Activated T-helper 1 cell treated with Interleukin-2 at 50 U/mL for 16 hours (primary cell): ENCODE results near the gene CACNA1B.

Experiments used
- DNase-seq: peaks from one replicate; pipeline ENCODE4 v3.0.0-alpha.2; 2020; ENCODE audit warnings: low read depth

CACNA1B gene

DNA sequence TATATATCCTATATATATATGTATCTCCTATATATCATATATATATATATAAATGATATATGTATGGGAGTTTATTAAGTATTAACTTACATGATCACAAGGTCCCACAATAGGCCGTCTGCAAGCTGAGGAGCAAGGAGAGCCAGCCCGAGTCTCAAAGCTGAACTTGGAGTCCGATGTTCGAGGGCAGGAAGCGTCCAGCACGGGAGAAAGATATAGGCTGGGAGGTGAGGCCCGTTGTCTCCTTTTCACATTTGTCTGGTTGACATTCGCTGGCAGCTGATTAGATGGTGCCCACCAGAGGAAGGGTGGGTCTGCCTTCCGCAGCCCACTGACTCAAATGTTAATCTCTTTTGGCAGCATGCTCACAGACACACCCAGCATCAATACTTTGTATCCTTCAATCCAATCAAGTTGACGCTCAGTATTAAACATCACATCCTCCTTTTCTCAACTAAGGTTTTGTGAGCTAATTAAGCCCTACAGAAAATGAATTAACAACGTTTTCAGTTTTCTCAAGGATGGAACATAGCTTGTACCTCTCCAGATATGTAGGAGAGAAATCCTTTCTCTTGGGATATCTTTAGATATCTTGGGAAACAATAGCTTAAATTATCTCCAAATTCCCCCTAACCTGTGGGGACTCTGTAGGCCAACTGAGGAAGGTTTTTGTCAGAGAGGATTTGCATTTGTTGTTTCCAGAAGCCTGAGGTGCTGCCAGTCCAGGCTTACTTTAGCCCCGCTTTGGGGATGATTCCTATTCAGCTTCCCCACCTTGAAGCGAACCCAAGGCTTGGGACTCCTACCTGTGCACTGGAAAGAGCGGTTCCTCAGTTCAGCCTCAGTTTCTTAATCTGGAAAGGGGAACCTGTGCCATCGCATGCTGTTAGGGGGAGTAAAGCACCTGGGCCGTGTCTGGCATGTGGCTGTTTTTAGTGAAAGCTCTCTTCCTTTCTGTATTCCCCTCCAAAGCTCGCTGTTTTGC, 163.2 kb downstream of the CACNA1B start:
- DNase-seq, result no peak

DNA sequence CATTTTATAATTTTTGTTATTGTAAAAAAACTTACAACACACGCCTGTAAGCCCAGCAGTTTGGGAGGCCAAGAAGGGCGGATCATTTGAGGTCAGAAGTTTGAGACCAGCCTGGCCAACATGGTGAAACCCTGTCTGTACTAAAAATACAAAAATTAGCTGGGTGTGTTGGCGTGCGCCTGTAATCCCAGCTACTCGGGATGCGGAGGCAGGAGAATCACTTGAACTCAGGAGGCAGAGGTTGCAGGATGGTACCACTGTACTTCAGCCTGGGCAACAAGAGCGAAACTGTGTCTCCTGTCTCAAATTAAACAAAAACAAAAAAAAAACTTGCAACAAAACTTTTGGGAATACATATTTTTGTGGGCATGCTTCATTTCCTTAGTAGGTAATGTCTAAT, 164.6 kb downstream of the CACNA1B start:
- no peak for DNase-seq

DNA sequence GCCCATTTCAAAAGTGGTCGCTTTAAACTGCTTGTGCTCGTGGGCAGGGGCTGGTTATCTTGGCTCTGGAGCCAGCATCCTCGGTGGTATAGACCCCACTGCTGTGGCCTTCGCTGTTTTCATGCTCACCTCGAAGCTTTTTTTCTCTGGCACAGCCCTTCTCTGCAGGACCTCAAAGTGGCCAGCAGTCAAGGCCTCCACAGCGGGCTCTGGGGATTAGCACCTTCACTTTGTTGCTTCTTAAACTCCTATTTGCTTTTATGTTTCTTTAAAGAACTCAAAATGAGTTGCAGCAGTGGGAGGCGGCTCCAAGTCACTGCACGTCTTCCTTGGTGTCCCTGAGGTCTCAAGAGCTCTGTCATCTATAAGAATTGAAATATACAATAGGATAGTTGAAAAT, 165.1 kb downstream of the CACNA1B start:
- no peak for DNase-seq

DNA sequence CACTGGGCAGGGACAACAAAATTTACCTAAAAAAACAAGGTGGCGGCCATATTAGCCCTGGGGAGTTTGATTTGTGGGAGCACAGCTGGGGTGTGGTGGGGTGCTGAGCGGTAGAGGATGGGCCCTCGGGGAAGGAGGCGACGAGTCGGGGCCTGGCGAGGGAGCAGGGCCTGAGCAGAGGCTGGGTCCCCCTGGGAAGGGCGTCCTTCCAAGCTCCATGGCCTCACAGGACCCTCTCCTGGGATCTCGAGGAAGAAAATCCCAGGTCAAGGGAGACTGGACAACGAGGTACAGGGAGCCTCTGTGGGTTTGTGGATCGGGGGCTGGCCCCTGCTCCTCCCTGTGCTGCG, 165.5 kb downstream of the CACNA1B start:
- no peak for DNase-seq

DNA sequence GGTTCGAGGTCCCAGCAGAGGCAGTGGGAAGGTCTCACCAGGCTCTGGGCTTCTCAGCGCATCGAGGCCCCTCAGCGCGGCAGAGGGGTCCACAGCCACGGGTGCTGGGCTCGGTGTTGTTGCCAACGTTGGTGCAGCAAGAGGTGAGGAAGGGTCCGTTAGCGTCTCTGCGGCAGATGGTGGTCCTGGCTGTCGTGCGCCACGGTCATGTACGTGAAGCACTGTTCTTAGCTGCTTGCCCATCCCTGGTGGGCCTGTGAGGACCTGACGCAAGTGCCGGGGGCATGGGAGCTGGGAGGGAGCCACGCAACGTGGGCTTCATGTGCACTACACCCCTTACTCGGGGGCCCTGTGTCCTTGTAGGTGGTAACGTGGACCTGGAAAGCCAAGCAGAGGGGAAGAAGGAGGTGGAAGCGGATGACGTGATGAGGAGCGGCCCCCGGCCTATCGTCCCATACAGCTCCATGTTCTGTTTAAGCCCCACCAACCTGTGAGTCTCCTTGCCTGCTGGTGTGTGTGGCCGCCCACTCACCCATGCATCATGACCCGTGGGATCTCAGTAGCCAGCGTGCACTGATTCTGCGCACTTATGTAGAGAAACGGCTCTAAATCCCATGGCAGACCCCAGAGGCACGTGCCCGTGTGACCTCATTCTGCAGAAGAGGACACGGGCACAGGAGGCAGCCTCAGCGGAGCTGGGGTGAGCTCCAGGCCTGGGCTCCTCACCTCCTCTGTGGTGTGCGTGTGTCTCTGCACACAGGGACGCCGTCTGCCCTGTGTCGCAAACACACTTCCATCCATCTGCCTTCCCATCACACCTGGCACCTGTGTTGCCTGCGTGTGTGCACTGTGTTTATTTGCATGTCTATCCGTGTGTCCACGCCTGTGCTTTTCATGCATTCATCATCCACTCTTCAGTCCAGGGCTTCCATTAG, 166.1 kb downstream of the CACNA1B start:
- DNase-seq, result no peak

DNA sequence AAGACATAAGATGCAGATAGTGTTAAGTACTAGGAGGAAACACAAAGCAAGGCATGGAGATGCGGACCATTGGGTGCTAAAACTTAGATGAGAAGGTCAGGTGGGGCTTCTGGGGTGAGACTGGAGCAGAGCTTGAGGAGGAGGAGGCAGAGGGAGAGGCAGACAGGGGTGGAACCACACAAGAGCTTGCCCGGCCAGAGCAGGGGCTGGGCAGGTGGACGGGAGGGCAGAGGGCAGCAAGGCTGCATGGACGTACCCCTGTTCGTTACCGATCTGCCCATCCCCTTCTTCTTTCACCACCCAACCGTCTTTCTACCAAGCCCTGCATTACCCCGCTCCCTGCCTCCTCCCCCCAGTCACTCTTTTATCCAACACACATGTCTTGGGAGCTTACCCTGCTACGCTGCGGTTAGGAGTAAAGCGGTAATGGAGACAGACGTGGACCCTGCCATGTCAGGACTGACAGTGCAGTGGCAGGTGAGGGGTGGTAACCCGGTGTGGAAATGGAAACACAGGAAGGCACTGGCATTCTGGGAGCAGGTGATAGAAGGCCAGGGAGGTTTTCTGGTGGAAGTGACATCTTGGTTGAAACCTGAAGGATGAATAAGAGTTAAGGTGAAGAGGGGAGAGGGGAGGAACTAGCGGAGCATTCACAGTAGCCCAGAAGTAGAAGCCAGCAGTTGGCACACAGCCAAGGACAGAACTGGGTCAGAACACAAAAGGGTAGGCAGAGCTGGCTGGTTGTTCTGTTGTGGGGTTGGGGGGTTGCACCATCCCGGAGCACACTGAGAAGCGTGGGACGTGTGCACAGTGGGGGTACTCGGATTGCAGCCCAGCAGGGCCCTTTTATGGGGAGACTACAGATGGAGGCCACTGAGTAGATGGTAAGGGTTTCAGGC, 167.2 kb downstream of the CACNA1B start:
- DNase-seq, result no peak

DNA sequence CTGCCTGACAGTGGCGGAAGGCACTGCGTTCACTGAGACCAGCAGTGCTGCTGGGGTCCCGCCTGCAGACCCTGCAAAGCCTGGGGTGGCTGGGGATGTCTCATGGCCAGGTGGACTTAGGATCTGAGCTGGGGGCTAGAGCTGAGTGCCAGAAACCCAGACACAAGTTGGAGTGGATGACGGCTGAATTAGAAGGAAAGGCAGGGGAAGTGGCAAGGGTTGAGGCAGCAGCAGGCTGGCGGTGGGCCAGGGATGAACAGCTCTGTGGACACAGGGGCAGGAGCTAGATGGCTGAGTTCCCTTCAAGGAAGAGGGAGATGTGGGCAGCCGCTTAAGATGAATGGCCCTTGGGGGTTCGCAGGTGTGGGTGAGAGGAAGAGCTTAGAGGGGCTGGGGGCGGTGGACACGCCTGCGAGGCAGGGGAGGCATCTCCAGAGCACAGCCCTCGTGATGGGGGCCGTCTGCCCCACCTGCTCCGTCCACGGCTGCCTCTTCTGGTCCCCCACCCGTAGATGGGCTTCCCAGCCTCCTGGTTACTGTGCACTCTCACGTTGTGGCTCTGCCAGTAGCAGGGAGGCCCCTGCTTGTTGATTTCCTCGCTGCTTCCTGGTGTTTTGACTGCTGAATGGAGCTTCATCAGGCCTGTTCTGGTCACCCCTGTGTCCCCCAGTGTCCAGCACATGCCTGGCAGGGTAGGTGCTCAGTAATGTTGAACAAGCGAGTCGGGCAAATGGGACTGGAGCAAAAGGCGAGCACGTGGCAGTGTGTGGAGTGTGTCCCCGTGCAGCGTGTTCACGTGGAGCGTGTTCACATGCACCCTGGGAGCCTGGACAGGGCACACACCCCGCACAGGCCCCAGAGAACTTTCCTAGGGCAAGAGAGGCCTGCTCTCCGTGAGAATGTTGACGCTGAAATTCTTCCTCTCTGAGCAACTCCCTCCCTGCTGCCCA, 168.2 kb downstream of the CACNA1B start:
- DNase-seq, result no peak

DNA sequence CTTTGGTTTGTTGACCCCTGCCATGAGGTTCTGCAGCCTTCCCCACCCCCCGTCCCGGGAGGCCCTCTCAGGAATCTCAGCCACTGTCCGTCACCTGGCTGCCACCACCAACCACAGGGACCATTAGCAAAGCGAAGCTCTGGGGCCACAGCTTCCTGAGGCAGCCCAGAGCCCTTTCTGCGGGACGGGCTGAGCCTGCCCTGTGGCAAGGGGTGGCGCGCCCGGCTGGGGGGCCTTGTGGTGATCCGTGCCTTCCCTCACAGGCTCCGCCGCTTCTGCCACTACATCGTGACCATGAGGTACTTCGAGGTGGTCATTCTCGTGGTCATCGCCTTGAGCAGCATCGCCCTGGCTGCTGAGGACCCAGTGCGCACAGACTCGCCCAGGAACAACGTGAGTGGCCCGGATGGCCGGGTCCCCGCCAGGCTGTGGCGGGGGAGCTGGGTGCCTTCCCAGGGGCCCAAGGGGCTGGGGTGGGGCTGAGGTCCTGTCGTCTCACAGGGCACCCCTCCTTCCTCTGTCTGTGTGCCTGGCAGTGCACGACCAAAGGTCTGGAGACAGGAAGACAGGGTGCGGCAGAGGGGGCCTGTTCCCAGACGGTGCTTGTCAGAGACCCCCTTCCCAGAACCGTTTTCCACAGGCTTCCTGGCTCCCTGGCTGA, 169.2 kb downstream of the CACNA1B start:
- DNase-seq, result no peak

DNA sequence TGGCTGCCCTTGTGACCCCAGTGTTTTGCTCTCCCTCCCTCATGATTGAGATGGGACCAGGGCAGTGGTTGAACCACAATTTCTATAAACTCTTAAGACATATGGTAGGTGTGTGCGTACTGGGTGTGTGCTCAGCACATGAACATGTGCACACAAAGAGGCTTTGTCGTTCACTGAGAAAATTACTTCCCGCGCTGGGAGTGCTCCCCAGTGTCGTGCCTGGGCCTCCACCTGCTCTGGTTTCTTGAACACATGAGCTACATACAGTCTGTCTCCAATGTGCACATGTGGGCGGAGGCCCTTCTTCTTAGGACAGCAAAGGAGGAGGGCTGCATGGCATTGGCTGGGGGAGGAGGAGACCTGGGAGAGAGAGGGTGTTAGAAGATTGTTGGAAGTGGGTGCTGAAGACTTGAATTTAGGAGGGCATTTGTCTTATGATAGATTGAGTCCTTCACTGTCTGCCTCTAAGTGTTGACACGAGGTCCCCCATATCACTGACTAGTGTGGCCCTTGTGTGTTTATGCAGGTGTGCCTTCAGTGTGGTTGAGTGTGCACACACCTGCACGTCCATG, 170.0 kb downstream of the CACNA1B start:
- no peak for DNase-seq

DNA sequence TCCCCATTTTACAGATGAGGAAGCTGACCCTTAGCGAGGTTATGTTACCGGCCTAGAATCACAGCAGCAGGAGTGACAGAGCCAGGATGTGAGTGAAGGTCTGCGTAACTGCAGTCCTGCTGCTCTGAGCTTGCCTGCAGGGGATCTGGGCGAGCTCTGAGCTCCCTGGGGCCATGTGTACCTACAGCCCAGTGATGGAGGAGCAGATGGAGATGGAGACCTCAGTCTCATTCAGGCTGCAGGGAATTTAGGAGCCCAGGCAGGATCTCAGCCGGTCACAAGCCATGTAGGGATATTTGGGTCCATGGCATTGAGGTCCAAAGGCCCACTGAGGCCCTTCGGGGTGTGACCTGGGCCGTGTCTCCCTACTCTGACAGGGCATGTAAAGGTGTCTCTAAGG, 170.6 kb downstream of the CACNA1B start:
- no peak for DNase-seq

DNA sequence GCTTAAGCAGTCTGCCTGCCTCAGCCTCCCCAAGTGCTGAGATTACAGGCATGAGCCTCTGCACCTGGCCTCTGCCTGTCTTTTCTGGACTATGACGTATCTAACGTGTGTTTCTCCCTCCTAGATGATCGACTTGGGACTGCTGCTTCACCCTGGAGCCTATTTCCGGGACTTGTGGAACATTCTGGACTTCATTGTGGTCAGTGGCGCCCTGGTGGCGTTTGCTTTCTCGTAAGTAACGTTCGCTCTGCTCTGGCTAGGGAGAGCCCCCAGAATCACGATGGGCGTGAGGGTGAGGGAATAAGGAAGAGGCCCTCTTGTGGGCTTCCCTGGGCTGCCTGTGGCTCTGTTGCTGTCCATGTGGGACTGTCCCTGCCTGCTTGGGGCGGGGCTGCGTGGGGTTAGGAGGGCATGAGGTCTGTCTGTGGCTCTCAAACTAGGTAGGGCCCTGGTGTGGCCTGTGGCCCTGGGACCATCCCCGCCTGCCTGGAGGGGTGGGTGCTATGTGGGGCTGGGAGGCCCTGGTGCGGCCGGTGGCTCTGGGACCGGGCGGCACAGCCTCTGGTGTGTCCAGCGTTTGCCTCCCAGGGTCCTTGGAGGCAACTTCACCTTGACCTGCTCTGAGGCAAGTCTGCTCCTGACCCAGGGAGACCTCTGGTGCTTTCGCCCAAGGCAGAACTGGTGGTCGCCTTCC, 171.7 kb downstream of the CACNA1B start:
- no peak for DNase-seq

DNA sequence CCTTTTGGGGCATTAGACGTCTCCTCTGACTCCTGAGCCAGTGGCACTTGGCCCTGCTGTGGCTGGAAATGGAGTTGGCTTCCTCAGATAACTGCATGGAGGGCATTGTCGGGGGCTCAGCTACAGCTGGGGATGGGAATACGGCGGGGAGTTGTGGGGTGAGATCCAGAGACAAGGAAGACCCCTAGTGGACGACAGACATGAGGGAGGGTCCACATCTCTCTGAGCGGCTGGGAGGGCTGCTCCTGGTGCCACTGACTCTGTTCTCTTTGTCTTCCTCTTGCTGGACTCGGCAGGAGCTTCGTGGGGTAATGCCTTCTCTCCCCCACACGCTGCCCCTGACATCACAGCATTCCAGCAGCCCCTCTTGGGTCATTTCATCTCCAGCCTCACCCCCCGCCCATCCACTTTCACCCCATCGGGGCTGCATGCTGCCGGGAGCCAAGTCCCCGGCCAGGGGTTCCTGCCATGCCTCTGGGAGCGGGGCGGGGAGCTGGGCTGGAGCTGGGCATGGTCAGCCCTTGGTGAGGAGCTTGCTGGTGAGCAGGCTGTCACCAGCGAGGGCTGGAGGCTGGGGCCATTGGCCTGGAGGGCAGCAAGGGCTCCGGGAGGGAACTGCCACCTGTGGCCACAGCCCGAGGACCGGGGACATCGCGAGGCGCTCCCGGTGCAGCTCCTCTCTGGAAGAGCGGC, 172.3 kb downstream of the CACNA1B start:
- no peak for DNase-seq

DNA sequence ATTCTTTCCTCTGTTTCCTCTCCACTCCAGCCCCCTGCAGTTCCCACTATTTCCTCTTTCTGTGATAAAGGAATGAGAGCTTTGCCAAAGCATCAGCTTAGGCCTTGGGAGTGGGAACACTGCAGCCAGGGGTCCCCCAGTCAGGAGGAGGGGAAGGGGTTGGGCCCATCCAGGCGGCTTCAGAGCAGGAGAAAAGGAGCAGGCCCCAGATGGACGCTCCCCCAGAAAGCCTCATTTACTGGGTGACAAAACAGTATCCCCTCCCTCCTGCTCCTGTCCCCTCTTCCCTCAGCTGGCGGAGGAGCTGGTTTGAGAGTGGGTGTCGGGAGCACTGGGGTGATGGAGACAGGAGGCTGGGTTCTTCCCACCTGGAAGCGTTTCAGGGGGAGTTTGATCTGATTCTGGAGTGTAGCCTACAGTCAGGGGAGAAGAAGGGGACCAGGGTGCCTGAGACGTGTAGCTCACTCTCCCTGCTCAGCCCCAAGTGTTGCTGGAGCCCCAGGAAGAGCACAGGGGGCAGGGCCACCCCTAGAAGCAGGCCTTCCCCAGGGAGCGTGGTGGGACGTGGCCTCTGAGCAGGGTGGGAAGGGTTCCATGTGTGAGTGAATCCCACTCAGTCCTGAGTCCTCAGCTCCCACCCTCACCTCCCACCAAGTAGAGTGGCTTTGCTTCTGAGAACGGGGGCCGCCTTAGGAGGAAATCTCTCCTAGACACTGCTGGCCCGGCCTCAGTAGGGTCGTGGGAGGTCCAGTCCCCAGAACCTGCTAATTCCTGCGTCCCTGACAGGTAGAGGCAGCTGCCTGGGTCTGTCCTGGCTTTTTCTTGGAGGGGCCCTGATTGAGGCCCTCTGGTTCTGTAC, 173.1 kb downstream of the CACNA1B start:
- no peak for DNase-seq

DNA sequence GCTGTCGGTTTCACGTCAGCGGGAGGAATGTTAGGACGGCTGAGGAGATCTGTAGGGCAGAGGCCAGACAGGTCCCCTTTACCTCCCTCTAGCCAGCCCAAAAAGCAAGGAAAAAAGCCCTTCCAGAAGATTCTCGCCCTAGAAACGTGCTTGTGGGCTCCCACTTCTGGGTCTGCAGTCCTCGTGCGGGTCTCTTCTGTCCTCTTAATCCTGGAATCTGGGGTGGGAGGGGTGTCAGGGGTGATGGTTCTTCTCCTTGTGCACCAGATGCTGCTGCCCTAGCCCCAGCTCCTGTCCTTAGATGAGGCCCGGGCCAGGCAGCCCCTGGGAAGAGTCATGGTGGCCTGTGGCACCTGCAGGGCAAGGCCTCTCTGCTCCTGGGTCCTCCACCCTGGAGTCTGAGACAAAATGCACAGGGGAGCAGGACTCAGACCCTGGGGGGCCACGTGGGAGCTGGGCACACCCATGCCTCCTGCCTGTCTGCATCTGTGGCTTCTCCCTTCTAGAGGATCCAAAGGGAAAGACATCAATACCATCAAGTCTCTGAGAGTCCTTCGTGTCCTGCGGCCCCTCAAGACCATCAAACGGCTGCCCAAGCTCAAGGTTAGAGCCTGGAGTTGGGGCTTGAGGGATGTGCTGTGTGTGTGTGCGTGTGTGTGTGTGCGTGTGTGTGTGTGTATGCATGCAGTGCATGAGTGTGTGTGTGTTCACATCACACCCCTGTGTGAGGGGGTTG, 174.2 kb downstream of the CACNA1B start:
- no peak for DNase-seq

DNA sequence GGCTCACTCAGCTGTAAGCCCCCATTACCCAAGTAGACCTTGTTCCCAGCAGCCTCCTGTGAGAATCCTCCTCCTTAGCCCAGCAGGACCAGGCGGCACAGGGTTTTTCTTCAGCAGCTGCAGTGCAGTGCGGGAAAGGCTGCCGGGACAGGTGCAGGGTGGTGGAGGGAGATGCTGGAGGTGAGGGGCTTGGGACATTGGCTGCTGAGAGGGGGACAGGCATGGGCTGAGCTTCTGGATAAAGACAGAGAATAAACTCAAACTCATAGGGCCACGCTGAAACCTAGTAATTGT, 174.7 kb downstream of the CACNA1B start:
- no peak for DNase-seq

DNA sequence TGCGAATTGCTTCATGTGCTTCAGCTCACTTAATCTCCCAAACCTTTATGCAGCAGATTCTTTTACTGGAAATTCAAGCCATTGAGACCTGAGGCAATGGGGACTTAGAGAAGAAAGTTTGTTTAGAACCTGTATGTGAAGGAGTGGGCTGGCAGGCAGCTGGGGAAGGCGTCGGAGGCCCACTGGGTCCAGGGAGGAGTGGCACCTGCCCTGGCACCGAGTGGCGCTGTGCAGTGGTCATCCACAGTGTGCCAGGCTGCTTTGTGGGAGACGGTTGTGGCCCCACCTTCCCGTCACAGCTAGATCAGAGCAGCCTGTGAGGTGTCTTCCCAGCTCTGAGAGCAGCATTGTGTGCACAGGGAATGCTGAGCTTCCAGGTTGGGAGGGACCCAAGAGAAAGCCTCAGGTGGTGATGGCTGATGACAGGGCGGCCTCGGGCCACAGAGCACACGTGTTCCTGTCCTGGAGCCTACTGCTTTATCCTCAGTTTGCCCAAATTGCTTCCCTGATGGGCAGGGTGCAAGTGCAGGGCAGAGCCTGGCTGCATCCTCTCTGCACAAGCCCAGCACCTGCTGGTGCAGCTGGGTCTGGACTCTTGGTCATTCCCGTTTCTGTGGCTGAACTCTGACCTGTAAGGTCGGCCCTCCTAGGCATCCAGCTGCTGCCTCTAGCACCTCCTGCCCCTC, 175.2 kb downstream of the CACNA1B start:
- DNase-seq, result no peak
